Hepatocyte (in vitro differentiated cells): ENCODE results near the gene ZC3H7B.

Source experiments
- EZH2 ChIP-seq: fragments of 200-600 bp; sonication (generic); IDR thresholded peaks from 2 replicates; pipeline ENCODE4 v1.6.1; 2016; ENCODE audit warnings: antibody characterized with exemption, mild to moderate bottlenecking, borderline replicate concordance
- TF ChIP-seq, protein P1 (sequence below): fragments of 200-600 bp; sonication (generic); IDR thresholded peaks from 2 replicates; pipeline ENCODE4 v1.5.1; 2016; ENCODE audit warnings: antibody characterized with exemption, mild to moderate bottlenecking; ENCODE audit not compliant: poor library complexity

DNA sequence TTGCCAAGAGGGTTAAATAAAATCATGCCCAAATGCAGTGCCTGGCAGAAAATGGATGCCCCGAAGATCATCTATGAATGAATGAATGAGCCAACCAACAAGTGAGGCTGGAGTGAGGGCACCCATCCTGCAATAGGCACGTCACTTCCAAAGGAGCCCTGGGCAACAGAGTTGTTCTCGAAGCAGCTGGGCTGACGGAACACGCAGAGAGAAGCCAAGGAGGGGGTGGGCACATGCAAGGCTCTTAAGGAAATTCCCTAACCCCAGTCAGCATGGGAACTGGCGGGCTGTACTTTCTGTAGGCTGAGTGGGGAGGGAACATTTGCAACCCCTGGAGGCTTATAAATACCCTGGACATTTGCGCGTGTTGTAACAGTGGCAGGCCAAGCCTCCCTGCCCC, 49.0 kb upstream of the ZC3H7B start:
- TF ChIP-seq, protein P1, sequence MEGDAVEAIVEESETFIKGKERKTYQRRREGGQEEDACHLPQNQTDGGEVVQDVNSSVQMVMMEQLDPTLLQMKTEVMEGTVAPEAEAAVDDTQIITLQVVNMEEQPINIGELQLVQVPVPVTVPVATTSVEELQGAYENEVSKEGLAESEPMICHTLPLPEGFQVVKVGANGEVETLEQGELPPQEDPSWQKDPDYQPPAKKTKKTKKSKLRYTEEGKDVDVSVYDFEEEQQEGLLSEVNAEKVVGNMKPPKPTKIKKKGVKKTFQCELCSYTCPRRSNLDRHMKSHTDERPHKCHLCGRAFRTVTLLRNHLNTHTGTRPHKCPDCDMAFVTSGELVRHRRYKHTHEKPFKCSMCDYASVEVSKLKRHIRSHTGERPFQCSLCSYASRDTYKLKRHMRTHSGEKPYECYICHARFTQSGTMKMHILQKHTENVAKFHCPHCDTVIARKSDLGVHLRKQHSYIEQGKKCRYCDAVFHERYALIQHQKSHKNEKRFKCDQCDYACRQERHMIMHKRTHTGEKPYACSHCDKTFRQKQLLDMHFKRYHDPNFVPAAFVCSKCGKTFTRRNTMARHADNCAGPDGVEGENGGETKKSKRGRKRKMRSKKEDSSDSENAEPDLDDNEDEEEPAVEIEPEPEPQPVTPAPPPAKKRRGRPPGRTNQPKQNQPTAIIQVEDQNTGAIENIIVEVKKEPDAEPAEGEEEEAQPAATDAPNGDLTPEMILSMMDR = no peak
- no peak for TF ChIP-seq EZH2
